ENCODE measurements around the gene SHROOM3. TPM values are rescaled to one million over a fixed set of nuclear protein-coding genes. Genes with fewer than 3 reads are reported as not detected.

Gene SHROOM3
- total and polyA plus RNA-seq, 2 of the 13 experiments (the other 11 are each of a cell fraction or from before 2014, with no cell fraction given) = 0.01 TPM; not detected in 1

DNA sequence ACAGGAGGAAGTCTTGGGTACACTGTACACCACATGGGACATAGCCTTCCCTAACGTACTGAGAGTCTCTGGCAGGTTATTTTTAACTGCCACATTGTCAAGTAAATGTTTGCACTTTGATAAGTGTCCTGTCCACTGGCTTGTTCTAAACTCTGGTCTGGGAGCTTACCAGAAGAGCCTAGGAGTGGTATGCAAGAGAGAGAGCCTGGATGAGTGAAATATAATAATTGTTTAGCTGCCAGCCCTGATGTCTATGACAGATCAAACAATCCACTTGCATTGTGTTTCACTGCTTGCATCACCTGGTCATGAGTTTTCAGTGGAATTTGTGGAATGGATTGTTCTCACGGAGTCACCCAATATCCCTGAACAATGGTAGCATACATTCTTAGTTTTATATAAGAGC is 91.6 kb downstream of the SHROOM3 start:
- DNase-seq (ENCODE audit: low spot score) = peak; percentile 68
- POLR2A ChIA-PET = no interaction called here
- TF ChIP-seq, protein P1, sequence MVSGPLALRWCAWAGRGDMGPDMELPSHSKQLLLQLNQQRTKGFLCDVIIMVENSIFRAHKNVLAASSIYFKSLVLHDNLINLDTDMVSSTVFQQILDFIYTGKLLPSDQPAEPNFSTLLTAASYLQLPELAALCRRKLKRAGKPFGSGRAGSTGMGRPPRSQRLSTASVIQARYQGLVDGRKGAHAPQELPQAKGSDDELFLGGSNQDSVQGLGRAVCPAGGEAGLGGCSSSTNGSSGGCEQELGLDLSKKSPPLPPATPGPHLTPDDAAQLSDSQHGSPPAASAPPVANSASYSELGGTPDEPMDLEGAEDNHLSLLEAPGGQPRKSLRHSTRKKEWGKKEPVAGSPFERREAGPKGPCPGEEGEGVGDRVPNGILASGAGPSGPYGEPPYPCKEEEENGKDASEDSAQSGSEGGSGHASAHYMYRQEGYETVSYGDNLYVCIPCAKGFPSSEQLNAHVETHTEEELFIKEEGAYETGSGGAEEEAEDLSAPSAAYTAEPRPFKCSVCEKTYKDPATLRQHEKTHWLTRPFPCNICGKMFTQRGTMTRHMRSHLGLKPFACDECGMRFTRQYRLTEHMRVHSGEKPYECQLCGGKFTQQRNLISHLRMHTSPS (CRISPR knock-in tag; IDR thresholded peaks at IDR 0.05; ENCODE audit: low read depth) = no peak
- TF ChIP-seq BCL6 (CRISPR knock-in tag; IDR thresholded peaks at IDR 0.05) (0 out of 2 replicates have a peak, but pooled peaks have one; percentile 30), ZNF556 (CRISPR knock-in tag; IDR thresholded peaks at IDR 0.05; ENCODE audit: borderline replicate concordance) (0 out of 2 replicates have a peak, but pooled peaks have one; percentile 38), RBM22 (optimal IDR thresholded peaks at IDR 0.05; ENCODE audit: low read length) (no peak), TOPORS (CRISPR knock-in tag; IDR thresholded peaks at IDR 0.05) (no peak), ZNF331 (CRISPR knock-in tag; IDR thresholded peaks at IDR 0.05) (peak; percentile 31; the same call in 1 of the 2 replicates), SOX5 (CRISPR knock-in tag; IDR thresholded peaks at IDR 0.05; ENCODE audit: borderline replicate concordance) (0 out of 2 replicates have a peak, but pooled peaks have one; percentile 53), MEF2D (CRISPR knock-in tag; IDR thresholded peaks at IDR 0.05) (peak; percentile 96; the same call in 1 of the 2 replicates), ZNF382 (CRISPR knock-in tag; IDR thresholded peaks at IDR 0.05; ENCODE audit: borderline replicate concordance) (no peak), SRSF9 (IDR thresholded peaks at IDR 0.05; ENCODE audit: borderline replicate concordance, insufficient read depth, low read depth, low read length, poor library complexity, severe bottlenecking) (no peak), FOXJ3 (CRISPR knock-in tag; IDR thresholded peaks at IDR 0.05; ENCODE audit: borderline replicate concordance) (0 out of 2 replicates have a peak, but pooled peaks have one; percentile 32), ZNF619 (CRISPR knock-in tag; IDR thresholded peaks at IDR 0.05) (no peak), HNF4A (CRISPR knock-in tag; IDR thresholded peaks at IDR 0.05) (peak; percentile 55; the same call in 1 of the 2 replicates), ZNF678 (CRISPR knock-in tag; IDR thresholded peaks at IDR 0.05) (no peak)
- TF ChIP-seq, protein P2, sequence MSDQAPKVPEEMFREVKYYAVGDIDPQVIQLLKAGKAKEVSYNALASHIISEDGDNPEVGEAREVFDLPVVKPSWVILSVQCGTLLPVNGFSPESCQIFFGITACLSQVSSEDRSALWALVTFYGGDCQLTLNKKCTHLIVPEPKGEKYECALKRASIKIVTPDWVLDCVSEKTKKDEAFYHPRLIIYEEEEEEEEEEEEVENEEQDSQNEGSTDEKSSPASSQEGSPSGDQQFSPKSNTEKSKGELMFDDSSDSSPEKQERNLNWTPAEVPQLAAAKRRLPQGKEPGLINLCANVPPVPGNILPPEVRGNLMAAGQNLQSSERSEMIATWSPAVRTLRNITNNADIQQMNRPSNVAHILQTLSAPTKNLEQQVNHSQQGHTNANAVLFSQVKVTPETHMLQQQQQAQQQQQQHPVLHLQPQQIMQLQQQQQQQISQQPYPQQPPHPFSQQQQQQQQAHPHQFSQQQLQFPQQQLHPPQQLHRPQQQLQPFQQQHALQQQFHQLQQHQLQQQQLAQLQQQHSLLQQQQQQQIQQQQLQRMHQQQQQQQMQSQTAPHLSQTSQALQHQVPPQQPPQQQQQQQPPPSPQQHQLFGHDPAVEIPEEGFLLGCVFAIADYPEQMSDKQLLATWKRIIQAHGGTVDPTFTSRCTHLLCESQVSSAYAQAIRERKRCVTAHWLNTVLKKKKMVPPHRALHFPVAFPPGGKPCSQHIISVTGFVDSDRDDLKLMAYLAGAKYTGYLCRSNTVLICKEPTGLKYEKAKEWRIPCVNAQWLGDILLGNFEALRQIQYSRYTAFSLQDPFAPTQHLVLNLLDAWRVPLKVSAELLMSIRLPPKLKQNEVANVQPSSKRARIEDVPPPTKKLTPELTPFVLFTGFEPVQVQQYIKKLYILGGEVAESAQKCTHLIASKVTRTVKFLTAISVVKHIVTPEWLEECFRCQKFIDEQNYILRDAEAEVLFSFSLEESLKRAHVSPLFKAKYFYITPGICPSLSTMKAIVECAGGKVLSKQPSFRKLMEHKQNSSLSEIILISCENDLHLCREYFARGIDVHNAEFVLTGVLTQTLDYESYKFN (CRISPR knock-in tag; conservative IDR thresholded peaks at IDR 0.05) = peak; percentile 39
- TF ChIP-seq, protein P3, sequence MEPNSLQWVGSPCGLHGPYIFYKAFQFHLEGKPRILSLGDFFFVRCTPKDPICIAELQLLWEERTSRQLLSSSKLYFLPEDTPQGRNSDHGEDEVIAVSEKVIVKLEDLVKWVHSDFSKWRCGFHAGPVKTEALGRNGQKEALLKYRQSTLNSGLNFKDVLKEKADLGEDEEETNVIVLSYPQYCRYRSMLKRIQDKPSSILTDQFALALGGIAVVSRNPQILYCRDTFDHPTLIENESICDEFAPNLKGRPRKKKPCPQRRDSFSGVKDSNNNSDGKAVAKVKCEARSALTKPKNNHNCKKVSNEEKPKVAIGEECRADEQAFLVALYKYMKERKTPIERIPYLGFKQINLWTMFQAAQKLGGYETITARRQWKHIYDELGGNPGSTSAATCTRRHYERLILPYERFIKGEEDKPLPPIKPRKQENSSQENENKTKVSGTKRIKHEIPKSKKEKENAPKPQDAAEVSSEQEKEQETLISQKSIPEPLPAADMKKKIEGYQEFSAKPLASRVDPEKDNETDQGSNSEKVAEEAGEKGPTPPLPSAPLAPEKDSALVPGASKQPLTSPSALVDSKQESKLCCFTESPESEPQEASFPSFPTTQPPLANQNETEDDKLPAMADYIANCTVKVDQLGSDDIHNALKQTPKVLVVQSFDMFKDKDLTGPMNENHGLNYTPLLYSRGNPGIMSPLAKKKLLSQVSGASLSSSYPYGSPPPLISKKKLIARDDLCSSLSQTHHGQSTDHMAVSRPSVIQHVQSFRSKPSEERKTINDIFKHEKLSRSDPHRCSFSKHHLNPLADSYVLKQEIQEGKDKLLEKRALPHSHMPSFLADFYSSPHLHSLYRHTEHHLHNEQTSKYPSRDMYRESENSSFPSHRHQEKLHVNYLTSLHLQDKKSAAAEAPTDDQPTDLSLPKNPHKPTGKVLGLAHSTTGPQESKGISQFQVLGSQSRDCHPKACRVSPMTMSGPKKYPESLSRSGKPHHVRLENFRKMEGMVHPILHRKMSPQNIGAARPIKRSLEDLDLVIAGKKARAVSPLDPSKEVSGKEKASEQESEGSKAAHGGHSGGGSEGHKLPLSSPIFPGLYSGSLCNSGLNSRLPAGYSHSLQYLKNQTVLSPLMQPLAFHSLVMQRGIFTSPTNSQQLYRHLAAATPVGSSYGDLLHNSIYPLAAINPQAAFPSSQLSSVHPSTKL (CRISPR knock-in tag; IDR thresholded peaks at IDR 0.05) = no peak

More for the DNA sequence above, 91.6 kb downstream of the SHROOM3 start:
- no peak overlapping the region for H3K9ac ChIP-seq (ENCODE audit: insufficient read depth, low read depth, low read length)
- H3K4me2 ChIP-seq (ENCODE audit: low read depth, low read length) = peak overlapping the region; percentile 54
- WGBS (ENCODE audit: low lambda C conversion rate) = 0% methylated on average over 2 of the region's 2 CpGs
- CTCF ChIA-PET (ENCODE audit: low intra/inter-chr PET ratio, low total read pairs) = no interaction called here
- no peak overlapping the region for H3K4me3 ChIP-seq (replicated peaks in 1 of 3; ENCODE audit: insufficient read depth in 1 of 3, low read depth in 2 of 3, low read length in 3 of 3)
- H2AFZ ChIP-seq (ENCODE audit: low read length) = no peak overlapping the region
- no peaks in the 10 kb centered on the region for H4K20me1 ChIP-seq (ENCODE audit: insufficient read depth, low read length)
- intact Hi-C loops (cut with micrococcal nuclease; ENCODE audit: unreplicated experiment) = no loop called here
- no peaks in the 10 kb centered on the region for H3K36me3 ChIP-seq (replicated peaks in 1 of 2; ENCODE audit: control insufficient read depth in 1 of 2, insufficient read depth in 2 of 2, low read length in 2 of 2)
- peak; percentile 94 for ATAC-seq
- in situ Hi-C loops (cut with HindIII; ENCODE audit: extremely low pct_ligation_motif_present, low pct_unique_long_range_greater_than_20kb) = no loop called here
- H3K27me3 ChIP-seq (ENCODE audit: control insufficient read depth in 1 of 2, insufficient read depth in 2 of 2, low read length in 2 of 2) = peaks cover 0 to 8% of the 10 kb centered on the region in 2 experiments; a peak in 2 of 5 replicates
- H3K27ac ChIP-seq (ENCODE audit: extremely low read length, insufficient read depth, low read length) = no peak overlapping the region
- no TSS peak for BruUV-seq (replicated peaks)
- H3K9me3 ChIP-seq (ENCODE audit: low read length) = no peaks in the 10 kb centered on the region
- FAIRE-seq = peak; percentile 49
- no peaks in the 10 kb centered on the region for H3K79me2 ChIP-seq (ENCODE audit: insufficient read depth, low read length)
- H3K4me1 ChIP-seq (ENCODE audit: insufficient read depth, low read length) = peaks cover 20% of the 10 kb centered on the region

Data from HepG2 (cell line).